Measurements from ENCODE around the gene GOLPH3.
A peak's percentile ranks its signal among the peaks of the same experiment; 100 is the strongest.
"Not testable (repeated sequence)": the region's sequence is repeated elsewhere in the genome, so short reads cannot be mapped to it uniquely, and the experiment has no call there.

The GOLPH3 gene

GRCh38 chr5:32174011-32174870 lies at the start of gene GOLPH3:
Gene GOLPH3 (minus strand): TSS chr5:32174319. CDS start chr5:32174034, 285 bp downstream.
- DNase-seq, result peak in 55 of 56 donors; percentile 39 to 93 (median 81)

GRCh38 chr5:32222723-32223470 lies 48.8 kb upstream of the GOLPH3 start:
- DNase-seq, result no peak

GRCh38 chr5:32217886-32218396 lies 43.8 kb upstream of the GOLPH3 start:
- DNase-seq, result peak in 40 of 56 donors; percentile 8 to 70 (median 31)

GRCh38 chr5:32214344-32214743 lies 40.2 kb upstream of the GOLPH3 start:
- DNase-seq, result not testable (repeated sequence)

GRCh38 chr5:32210151-32210550 lies 36.0 kb upstream of the GOLPH3 start:
- no peak for DNase-seq

GRCh38 chr5:32208837-32209236 lies 34.7 kb upstream of the GOLPH3 start:
- not testable (repeated sequence) for DNase-seq

GRCh38 chr5:32207355-32207634 lies 33.2 kb upstream of the GOLPH3 start:
- DNase-seq, result no peak

- DNase-seq, result no peak
Measured at GRCh38 chr5:32206509-32207354, 32.6 kb upstream of the GOLPH3 start.

- DNase-seq, result no peak
Measured at GRCh38 chr5:32206053-32206452, 31.9 kb upstream of the GOLPH3 start.

GRCh38 chr5:32202394-32202793 lies 28.3 kb upstream of the GOLPH3 start:
- DNase-seq, result no peak

GRCh38 chr5:32201122-32201753 lies 27.1 kb upstream of the GOLPH3 start:
- DNase-seq, result no peak

GRCh38 chr5:32197032-32197431 lies 22.9 kb upstream of the GOLPH3 start:
- DNase-seq, result no peak

- DNase-seq, result no peak
Measured at GRCh38 chr5:32195265-32195664, 21.1 kb upstream of the GOLPH3 start.

- DNase-seq, result peak in 5 of 56 donors; percentile 4 to 26 (median 5)
Measured at GRCh38 chr5:32193591-32193990, 19.5 kb upstream of the GOLPH3 start.

- DNase-seq, result no peak
Measured at GRCh38 chr5:32190095-32190494, 16.0 kb upstream of the GOLPH3 start.

GRCh38 chr5:32187675-32188074 lies 13.6 kb upstream of the GOLPH3 start:
- DNase-seq, result no peak

GRCh38 chr5:32182463-32183063 lies 8.4 kb upstream of the GOLPH3 start:
- DNase-seq, result no peak

GRCh38 chr5:32173267-32174010 lies 680 bp downstream of the GOLPH3 start:
- peak in 51 of 56 donors; percentile 6 to 75 (median 44) for DNase-seq

GRCh38 chr5:32172923-32173266 lies 1.2 kb downstream of the GOLPH3 start:
- no peak for DNase-seq

All from nucleus accumbens (tissue), 56 donors.